CD8-positive, alpha-beta memory T cell (primary cell): Measurements from ENCODE around the gene OR3A1. TPM values are rescaled to one million over a fixed set of nuclear protein-coding genes. Genes with fewer than 3 reads are reported as not detected.
A peak's percentile ranks its signal among the peaks of the same experiment; 100 is the strongest.
"Not testable (repeated sequence)": the region's sequence is repeated elsewhere in the genome, so short reads cannot be mapped to it uniquely, and the experiment has no call there.

Experiments used
- CTCF ChIA-PET: fragments of 350-600 bp; sonication (Branson Sonifier 250); formaldehyde crosslinking; loops from one replicate; lab custom pipeline; 2021; ENCODE audit warnings: antibody characterized with exemption; lab: Charles Lee
- POLR2A ChIA-PET: fragments of 350-600 bp; sonication (Branson Sonifier 250); formaldehyde crosslinking; loops from one replicate; lab custom pipeline; 2021; ENCODE audit warnings: antibody characterized with exemption; lab: Charles Lee
- DNase-seq, 5 donors: peaks; one replicate each; pipeline versions ENCODE4 v3.0.0 to v3.0.0-alpha.2; 2020 to 2022; ENCODE audit warnings: mixed read lengths in 1 of 5
- H3K27ac ChIP-seq: one replicate; pipeline ENCODE4 v1.7.0; 2013; ENCODE audit warnings: low read depth, mild to moderate bottlenecking, low read length, moderate library complexity
- H3K27me3 ChIP-seq: 2 replicates; pipeline ENCODE4 v1.7.0; 2013; ENCODE audit warnings: low read length, mild to moderate bottlenecking; ENCODE audit not compliant: insufficient read depth, poor library complexity, severe bottlenecking
- H3K36me3 ChIP-seq: 2 replicates; pipeline ENCODE4 v1.7.0; 2013; ENCODE audit warnings: mild to moderate bottlenecking, low read length, moderate library complexity; ENCODE audit not compliant: insufficient read depth
- H3K4me1 ChIP-seq: 2 replicates; pipeline ENCODE4 v1.7.0; 2013; ENCODE audit warnings: mild to moderate bottlenecking, low read length, moderate library complexity; ENCODE audit not compliant: insufficient read depth
- H3K4me3 ChIP-seq: 2 replicates; pipeline ENCODE4 v1.7.0; 2013; ENCODE audit warnings: mild to moderate bottlenecking, low read length
- H3K9me3 ChIP-seq: 2 replicates; pipeline ENCODE4 v1.7.0; 2013; ENCODE audit warnings: mild to moderate bottlenecking, low read length
- H3K27ac Mint-ChIP-seq, 8 donors: one replicate each; pipeline ENCODE4 v1.8.0; 2020 to 2021; ENCODE audit warnings: mixed read lengths in 8 of 8, mild to moderate bottlenecking in 6 of 8, inconsistent platforms in 3 of 8, moderate library complexity in 3 of 8
- H3K27me3 Mint-ChIP-seq, 2 donors: one replicate each; pipeline ENCODE4 v1.8.0; 2020 to 2021; ENCODE audit warnings: mixed read lengths in 2 of 2, mild to moderate bottlenecking in 1 of 2, moderate library complexity in 1 of 2
- H3K36me3 Mint-ChIP-seq, 3 donors: one replicate each; pipeline ENCODE4 v1.8.0; 2020 to 2021; ENCODE audit warnings: mixed read lengths in 3 of 3, inconsistent platforms in 1 of 3, mild to moderate bottlenecking in 1 of 3
- H3K4me1 Mint-ChIP-seq, 3 donors: one replicate each; pipeline ENCODE4 v1.8.0; 2020 to 2021; ENCODE audit warnings: mixed read lengths in 3 of 3, inconsistent platforms in 1 of 3, mild to moderate bottlenecking in 1 of 3
- H3K4me3 Mint-ChIP-seq, 7 donors: one replicate each; pipeline ENCODE4 v1.8.0; 2020 to 2021; ENCODE audit warnings: mixed read lengths in 7 of 7, mild to moderate bottlenecking in 6 of 7, moderate library complexity in 4 of 7, inconsistent platforms in 2 of 7
- H3K9me3 Mint-ChIP-seq, 5 donors: one replicate each; pipeline ENCODE4 v1.8.0; 2020 to 2022; ENCODE audit warnings: mixed read lengths in 5 of 5, mild to moderate bottlenecking in 3 of 5, moderate library complexity in 2 of 5, inconsistent platforms in 1 of 5
- polyA plus RNA-seq: library from polyadenylated mRNA; unstranded; fragments of 300-500 nt; fragmentation: Illumina TruSeq; gene quantifications from one replicate; pipeline ENCODE4 v1.2.3, GENCODE V29; 2021
- total RNA-seq, 2 experiments: library from RNA; stranded (reverse); gene quantifications; one replicate each; pipeline ENCODE4 v1.2.3, GENCODE V29; 2021

OR3A1 gene
- total and polyA plus RNA-seq, 3 experiments from 2014 or later, result 0.46 to 0.82 TPM; not detected in 1

DNA sequence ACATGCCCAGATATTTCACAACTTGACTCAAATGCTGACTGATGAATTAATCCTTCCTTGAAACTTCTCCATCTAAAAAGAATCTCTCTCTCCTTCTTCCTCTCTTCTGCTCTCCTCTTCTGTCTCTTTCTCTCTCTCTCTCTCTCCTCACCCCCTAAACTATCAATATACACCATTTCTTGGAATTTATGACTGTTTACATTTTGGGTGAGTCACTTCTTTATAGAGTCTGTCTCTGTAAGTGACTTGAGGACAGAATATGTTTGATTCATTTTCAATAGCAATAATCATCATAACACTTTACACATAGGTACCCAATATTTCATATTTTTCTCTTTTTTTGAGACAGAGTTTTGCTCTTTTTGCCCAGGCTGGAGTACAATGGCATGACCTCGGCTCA, 15.3 kb downstream of the OR3A1 start:
- Histone ChIP-seq H3K27me3 (no peaks in the 10 kb centered on the region), H3K4me3 (no peak overlapping the region), H3K4me1 (no peaks in the 10 kb centered on the region), H3K9me3 (no peaks in the 10 kb centered on the region), H3K36me3 (no peaks in the 10 kb centered on the region), H3K27ac (no peak overlapping the region)
- Mint-ChIP-seq H3K9me3 (peaks cover 0 to 9% (median 0%) of the 10 kb centered on the region in 5 donors), H3K36me3 (peaks cover 0 to 2% (median 0%) of the 10 kb centered on the region in 3 donors), H3K27ac (no peak overlapping the region), H3K27me3 (peaks cover 5 to 18% of the 10 kb centered on the region in 2 donors), H3K4me3 (no peak overlapping the region), H3K4me1 (no peaks in the 10 kb centered on the region)
- ChIA-PET CTCF (no interaction called here), POLR2A (no interaction called here)
- DNase-seq, result no peak

DNA sequence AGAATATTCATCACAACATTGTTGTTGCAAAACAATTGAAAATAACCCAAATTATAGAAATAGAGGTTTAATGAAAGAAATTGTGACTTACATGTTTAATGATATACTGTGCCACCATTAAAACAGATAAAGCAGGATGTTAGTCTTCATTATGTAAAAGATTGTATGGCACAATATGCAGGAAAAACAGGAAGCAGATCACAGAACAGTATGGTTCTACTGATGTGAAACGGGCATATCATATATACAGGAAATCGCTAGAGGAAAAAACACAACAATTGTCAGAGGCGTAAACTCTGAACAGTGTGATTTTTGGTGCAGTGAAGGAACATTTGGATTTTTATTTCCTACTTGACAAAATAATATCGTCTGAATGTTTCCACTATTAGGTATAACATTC, 22.0 kb downstream of the OR3A1 start:
- POLR2A ChIA-PET, result no interaction called here
- Mint-ChIP-seq H3K4me3 (no peak overlapping the region), H3K27me3 (peaks cover 0 to 3% of the 10 kb centered on the region in 2 donors), H3K9me3 (peaks cover 5 to 15% (median 11%) of the 10 kb centered on the region in 5 donors), H3K36me3 (peaks cover 0 to 9% (median 2%) of the 10 kb centered on the region in 3 donors), H3K4me1 (no peaks in the 10 kb centered on the region), H3K27ac (no peak overlapping the region)
- no peaks in the 10 kb centered on the region for H3K4me1 ChIP-seq
- H3K36me3 ChIP-seq, result no peaks in the 10 kb centered on the region
- no peak overlapping the region for H3K4me3 ChIP-seq
- H3K27me3 ChIP-seq, result no peaks in the 10 kb centered on the region
- no peak overlapping the region for H3K27ac ChIP-seq
- CTCF ChIA-PET, result no interaction called here
- peaks cover 3% of the 10 kb centered on the region for H3K9me3 ChIP-seq
- DNase-seq, result no peak

GRCh38 chr17:3271072-3271848, 26.9 kb downstream of the OR3A1 start:
- Mint-ChIP-seq H3K27ac (peak overlapping the region in 1 of 8 donors; percentile 54), H3K27me3 (peaks cover 2 to 22% of the 10 kb centered on the region in 2 donors), H3K4me1 (no peaks in the 10 kb centered on the region), H3K36me3 (peaks cover 0 to 18% (median 0%) of the 10 kb centered on the region in 3 donors), H3K9me3 (peaks cover 14 to 21% (median 15%) of the 10 kb centered on the region in 5 donors), H3K4me3 (no peak overlapping the region)
- H3K4me3 ChIP-seq, result no peak overlapping the region
- H3K27me3 ChIP-seq, result no peaks in the 10 kb centered on the region
- H3K27ac ChIP-seq, result no peak overlapping the region
- peaks cover 4% of the 10 kb centered on the region for H3K9me3 ChIP-seq
- CTCF ChIA-PET, result no interaction called here
- POLR2A ChIA-PET, result no interaction called here
- DNase-seq, result no peak
- no peaks in the 10 kb centered on the region for H3K4me1 ChIP-seq
- H3K36me3 ChIP-seq, result no peaks in the 10 kb centered on the region

- POLR2A ChIA-PET, result no interaction called here
- H3K4me3 ChIP-seq, result no peak overlapping the region
- CTCF ChIA-PET, result no interaction called here
These were observed 37.6 kb downstream of the OR3A1 start for GRCh38 chr17:3260600-3260999.

GRCh38 chr17:3260163-3260562, 38.0 kb downstream of the OR3A1 start:
- Histone ChIP-seq H3K27me3 (no peaks in the 10 kb centered on the region), H3K36me3 (no peaks in the 10 kb centered on the region), H3K4me3 (no peak overlapping the region), H3K9me3 (no peaks in the 10 kb centered on the region), H3K4me1 (no peaks in the 10 kb centered on the region), H3K27ac (no peak overlapping the region)
- peaks cover 0 to 6% (median 4%) of the 10 kb centered on the region in 3 donors for H3K4me1 Mint-ChIP-seq
- H3K4me3 Mint-ChIP-seq, result no peak overlapping the region
- no peak for DNase-seq
- peak overlapping the region in 1 of 8 donors; percentile 39 for H3K27ac Mint-ChIP-seq
- ChIA-PET POLR2A (no interaction called here), CTCF (no interaction called here)
- H3K9me3 Mint-ChIP-seq, result peaks cover 0 to 3% (median 0%) of the 10 kb centered on the region in 5 donors
- H3K27me3 Mint-ChIP-seq, result peaks cover 13 to 23% of the 10 kb centered on the region in 2 donors
- no peaks in the 10 kb centered on the region for H3K36me3 Mint-ChIP-seq

More at GRCh38 chr17:3260600-3260999, 37.6 kb downstream of the OR3A1 start:
- H3K4me1 Mint-ChIP-seq, result peaks cover 0 to 6% (median 4%) of the 10 kb centered on the region in 3 donors
- H3K27me3 Mint-ChIP-seq, result peaks cover 14 to 23% of the 10 kb centered on the region in 2 donors
- H3K4me3 Mint-ChIP-seq, result peak overlapping the region in 1 of 7 donors; percentile 43
- H3K36me3 Mint-ChIP-seq, result no peaks in the 10 kb centered on the region
- peak overlapping the region in 2 of 8 donors; percentile 39 to 61 for H3K27ac Mint-ChIP-seq
- Histone ChIP-seq H3K36me3 (no peaks in the 10 kb centered on the region), H3K27me3 (no peaks in the 10 kb centered on the region), H3K27ac (no peak overlapping the region), H3K9me3 (no peaks in the 10 kb centered on the region), H3K4me1 (no peaks in the 10 kb centered on the region)
- DNase-seq, result no peak
- peaks cover 0 to 3% (median 0%) of the 10 kb centered on the region in 5 donors for H3K9me3 Mint-ChIP-seq

- peaks cover 11 to 27% of the 10 kb centered on the region in 2 donors for H3K27me3 Mint-ChIP-seq
- H3K36me3 ChIP-seq, result no peaks in the 10 kb centered on the region
- ChIA-PET CTCF (no interaction called here), POLR2A (no interaction called here)
- no peak overlapping the region for H3K27ac ChIP-seq
- H3K36me3 Mint-ChIP-seq, result no peaks in the 10 kb centered on the region
- no peaks in the 10 kb centered on the region for H3K27me3 ChIP-seq
- H3K9me3 ChIP-seq, result no peaks in the 10 kb centered on the region
- H3K4me3 Mint-ChIP-seq, result no peak overlapping the region
- H3K9me3 Mint-ChIP-seq, result peaks cover 4 to 7% (median 6%) of the 10 kb centered on the region in 5 donors
- DNase-seq, result no peak
- H3K4me3 ChIP-seq, result no peak overlapping the region
- H3K27ac Mint-ChIP-seq, result no peak overlapping the region
- H3K4me1 ChIP-seq, result no peaks in the 10 kb centered on the region
- peaks cover 0 to 6% (median 4%) of the 10 kb centered on the region in 3 donors for H3K4me1 Mint-ChIP-seq
These were observed 41.6 kb downstream of the OR3A1 start for GRCh38 chr17:3256575-3256974.

- H3K27ac Mint-ChIP-seq, H3K4me3 Mint-ChIP-seq, H3K27me3 ChIP-seq, H3K9me3 Mint-ChIP-seq, H3K4me3 ChIP-seq, DNase-seq, H3K4me1 Mint-ChIP-seq, H3K36me3 Mint-ChIP-seq, H3K9me3 ChIP-seq, H3K27ac ChIP-seq, H3K36me3 ChIP-seq, CTCF ChIA-PET, H3K27me3 Mint-ChIP-seq, H3K4me1 ChIP-seq, POLR2A ChIA-PET: not testable (repeated sequence)
These were observed 49.1 kb downstream of the OR3A1 start for GRCh38 chr17:3249013-3249412.

DNA sequence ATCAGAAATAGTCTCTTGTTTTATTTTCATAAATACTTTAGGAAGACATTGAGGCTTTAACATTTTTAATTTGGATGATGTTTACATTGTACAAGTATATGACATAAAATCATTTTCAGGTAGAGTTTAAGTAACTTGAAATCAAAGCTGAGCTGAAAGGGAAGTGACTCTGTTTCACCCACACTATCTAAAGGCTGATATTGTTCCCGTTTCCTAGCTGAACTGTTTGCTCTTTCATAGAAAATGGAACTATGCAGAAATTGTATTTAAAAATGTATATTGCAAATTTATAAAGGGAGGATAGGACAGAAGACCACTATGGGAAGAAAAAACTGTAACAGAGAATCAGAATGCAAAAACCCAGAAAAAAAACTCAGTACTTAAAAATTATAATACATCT, 53.3 kb downstream of the OR3A1 start:
- H3K4me1 ChIP-seq, DNase-seq, POLR2A ChIA-PET, H3K4me3 ChIP-seq, H3K27me3 Mint-ChIP-seq, H3K9me3 ChIP-seq, H3K36me3 Mint-ChIP-seq, CTCF ChIA-PET, H3K27me3 ChIP-seq, H3K4me3 Mint-ChIP-seq, H3K27ac Mint-ChIP-seq, H3K9me3 Mint-ChIP-seq, H3K36me3 ChIP-seq, H3K4me1 Mint-ChIP-seq, H3K27ac ChIP-seq: not testable (repeated sequence)
